GM12873 (cell line): ENCODE results near the gene PHGDH.

Experiments
- TF ChIP-seq, protein P1 (sequence below): IDR thresholded peaks from 2 replicates; pipeline ENCODE4 v1.5.1; 2012; ENCODE audit warnings: low read depth, mild to moderate bottlenecking, moderate library complexity, low read length, control low read depth; ENCODE audit not compliant: insufficient read depth; ENCODE audit errors: missing control alignments

The PHGDH gene

DNA sequence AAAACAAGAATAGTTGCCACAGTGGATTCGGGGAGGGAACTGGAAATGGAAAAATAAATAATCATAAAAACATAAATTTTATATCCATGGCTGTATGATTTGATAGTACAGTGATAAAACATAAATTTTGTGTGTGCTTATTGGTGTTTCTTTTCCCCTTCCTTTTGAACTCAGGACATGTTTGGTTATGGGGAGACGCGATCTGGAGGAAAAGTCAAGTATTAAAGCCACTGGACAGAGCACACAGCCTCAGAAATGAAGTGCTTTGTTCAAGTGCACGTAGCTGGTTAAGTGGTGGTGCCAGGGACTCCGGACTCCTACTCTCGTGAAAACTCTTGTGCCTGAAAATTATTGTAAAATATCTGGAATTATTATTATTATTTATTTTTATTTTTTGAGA lies 66.6 kb downstream of the PHGDH start:
- TF ChIP-seq, protein P1, sequence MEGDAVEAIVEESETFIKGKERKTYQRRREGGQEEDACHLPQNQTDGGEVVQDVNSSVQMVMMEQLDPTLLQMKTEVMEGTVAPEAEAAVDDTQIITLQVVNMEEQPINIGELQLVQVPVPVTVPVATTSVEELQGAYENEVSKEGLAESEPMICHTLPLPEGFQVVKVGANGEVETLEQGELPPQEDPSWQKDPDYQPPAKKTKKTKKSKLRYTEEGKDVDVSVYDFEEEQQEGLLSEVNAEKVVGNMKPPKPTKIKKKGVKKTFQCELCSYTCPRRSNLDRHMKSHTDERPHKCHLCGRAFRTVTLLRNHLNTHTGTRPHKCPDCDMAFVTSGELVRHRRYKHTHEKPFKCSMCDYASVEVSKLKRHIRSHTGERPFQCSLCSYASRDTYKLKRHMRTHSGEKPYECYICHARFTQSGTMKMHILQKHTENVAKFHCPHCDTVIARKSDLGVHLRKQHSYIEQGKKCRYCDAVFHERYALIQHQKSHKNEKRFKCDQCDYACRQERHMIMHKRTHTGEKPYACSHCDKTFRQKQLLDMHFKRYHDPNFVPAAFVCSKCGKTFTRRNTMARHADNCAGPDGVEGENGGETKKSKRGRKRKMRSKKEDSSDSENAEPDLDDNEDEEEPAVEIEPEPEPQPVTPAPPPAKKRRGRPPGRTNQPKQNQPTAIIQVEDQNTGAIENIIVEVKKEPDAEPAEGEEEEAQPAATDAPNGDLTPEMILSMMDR = no peak

DNA sequence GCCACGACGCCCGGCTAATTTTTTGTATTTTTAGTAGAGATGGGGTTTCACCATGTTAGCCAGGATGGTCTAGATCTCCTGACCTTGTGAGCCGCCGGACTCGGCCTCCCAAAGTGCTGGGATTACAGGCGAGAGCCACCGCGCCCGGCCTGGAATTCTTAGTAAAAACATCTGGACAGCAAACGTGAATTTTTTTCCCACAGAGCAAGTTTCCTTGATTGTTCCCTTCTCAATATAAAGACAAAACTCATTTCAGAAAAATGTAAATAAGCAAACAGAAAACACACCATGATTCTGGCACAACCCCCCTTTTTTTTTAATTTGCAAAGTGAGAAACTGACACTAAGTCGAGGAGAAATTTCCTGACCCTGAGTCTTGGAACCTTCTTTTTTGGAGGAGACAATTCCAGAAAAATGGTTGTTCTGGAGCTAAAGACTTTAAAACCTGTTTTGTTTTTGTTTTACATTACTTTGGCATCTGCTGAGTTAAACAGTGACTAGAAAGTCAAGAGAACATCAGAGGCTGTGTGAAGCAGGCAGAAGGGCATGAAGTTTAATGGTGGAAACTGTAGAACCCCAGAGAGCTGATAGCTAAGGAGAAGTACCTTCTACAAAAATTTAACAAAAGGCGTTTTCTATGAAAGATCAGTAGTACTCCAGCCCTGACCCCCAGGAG lies 67.3 kb downstream of the PHGDH start:
- TF ChIP-seq, protein P1 = no peak

DNA sequence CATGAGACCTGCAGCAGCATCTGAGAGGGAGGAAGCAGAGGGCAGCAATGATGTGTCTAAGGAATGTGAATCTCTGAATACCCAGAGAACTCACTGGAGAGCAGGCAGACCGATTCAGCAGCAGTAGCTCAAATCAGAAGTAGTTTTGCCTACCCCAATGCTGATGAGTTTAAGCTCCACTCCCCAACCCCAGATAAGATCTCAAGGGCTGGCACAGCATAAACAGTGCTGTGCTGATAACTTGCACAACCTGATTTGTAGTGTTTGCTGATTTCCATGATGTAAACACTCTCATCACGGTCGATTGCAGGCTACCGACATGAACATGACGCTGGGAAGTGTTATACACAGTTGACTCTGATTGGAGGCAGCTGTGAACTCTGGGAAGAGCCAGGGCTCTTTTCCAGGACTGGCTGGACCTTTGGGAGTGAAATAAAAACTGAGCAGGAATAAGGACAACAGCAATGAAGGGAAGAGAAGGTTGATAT lies 68.2 kb downstream of the PHGDH start:
- TF ChIP-seq, protein P1 = no peak

DNA sequence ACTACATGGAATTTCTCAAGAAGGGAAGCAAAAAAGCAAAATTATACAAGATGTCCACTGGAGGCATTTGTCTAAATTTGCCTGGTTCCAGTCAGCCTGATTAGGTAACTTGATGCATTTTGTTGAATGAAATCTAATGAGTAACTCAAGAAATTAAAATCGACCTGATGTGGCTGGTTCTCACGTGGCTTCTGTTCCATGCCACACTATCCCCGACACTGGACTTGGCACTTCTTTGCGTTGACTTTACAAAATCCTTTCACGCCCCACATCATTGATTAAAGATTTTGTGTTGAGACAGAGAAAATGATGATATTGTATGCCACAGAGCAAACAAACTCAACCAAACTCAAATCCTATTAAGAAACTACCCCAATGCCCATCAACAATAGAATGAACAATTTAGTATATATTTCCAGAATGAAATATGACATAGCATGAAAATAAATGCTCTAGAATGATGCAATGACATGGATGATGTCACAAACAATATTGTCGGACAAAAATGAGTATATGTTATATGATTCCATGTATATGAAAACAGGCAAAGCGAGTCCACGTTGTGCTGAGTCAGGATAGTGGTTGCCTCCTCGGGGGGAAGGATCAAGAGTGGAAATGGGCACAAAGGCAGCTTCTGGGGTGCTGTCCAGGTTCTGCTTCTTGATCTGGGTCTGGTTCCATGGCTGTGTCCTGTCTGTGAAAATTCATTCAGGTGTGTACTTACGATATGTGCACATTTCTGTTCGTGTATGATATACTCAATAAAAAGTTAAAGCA lies 69.9 kb downstream of the PHGDH start:
- TF ChIP-seq, protein P1 = no peak

DNA sequence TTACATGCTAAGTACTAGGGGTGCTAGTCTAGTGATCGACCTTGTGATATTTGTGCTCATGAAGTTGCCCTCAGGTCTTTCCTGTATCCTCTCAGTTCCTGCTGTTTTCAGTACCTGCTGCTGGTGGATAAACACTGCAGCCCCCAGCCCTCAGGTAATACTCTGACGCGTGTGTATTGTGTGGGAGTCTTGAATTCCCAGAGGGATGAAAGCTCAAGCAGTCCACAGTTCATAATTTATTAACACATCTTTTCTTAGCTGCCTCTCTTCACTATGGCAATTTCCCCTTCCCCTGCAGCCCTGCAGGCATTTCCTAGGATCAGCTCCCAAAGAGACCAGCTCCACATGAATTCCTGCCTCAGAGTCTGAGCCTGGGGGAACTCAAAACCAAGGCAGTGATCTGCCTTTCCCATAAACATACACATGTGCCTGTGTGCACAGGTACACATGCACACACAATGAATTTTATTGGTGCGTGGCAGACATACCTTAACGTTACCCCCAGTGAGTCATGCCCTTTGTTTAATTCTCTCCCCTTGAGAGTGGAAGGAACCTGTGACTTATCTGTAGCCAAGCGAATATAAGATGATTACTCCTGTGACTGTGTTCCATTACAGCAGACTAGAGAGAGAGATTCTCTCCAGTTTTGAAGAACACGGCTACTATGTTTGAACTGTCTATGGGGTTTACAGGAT lies 71.0 kb downstream of the PHGDH start:
- TF ChIP-seq, protein P1 = no peak

DNA sequence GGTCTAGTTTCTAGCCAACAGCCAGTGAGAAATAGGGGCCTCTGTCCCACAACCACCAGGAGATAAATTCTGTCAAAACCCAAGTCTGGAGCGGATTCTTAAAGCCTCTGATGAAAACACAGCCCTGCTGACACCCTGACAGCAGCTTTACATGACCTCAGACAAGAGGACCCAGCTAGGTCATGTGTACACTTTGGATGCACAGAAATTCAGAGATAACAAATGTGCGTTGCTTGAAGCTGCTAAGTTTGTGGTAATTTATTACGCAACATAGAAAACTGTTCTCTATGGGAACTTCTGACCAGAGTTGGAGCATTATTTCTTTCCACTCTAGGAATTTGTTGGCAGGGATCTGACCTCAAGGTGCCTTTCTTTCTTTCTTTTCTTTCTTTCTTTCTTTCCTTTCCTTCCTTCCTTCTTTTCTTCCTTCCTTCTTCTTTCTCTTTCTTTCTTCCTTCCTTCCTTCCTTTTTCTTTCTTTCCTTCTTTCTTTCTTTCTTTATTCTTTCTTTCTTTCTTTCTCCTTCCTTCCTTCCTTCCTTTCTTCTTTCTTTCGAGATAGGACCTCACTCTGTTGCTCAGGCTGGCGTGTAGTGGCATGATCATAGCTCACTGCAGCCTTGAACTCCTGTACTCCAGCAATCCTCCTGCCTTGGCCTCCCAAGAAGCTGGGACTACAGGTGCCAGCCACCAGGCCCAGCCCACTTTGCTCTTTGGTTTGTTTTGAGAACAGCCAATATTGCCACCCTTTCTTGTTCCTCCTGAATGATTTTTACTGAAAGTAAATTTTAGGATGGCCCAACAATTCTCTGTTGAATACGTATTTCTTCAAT lies 71.8 kb downstream of the PHGDH start:
- TF ChIP-seq, protein P1 = no peak
